Measurements from ENCODE around the gene SH3GL3.

DNA sequence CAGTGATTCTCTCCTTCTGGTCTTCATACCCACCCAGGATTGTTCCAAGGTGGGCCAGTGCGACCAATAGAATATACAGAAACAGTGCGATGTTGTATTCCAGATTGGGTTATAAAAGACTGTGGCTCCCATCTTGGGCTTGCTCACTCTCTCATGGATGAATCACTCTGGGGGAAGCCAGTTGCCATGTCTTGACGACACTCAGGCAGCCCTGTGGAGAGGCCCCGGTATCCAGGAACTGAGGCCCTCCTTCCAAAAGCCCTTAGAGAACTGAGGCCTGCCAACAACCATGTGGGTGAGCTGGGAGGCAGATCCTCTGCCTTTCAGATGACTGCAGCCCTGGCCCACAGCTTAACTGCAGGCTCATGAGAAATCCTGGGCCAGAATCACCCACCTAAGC, 57.2 kb downstream of the SH3GL3 start:
- TF ChIP-seq ZC3H10 (CRISPR knock-in tag; IDR thresholded peaks at IDR 0.05) = no peak
- no peak for TF ChIP-seq ESRRG (CRISPR knock-in tag; IDR thresholded peaks at IDR 0.05)
- no peak for TF ChIP-seq RARB (CRISPR knock-in tag; IDR thresholded peaks at IDR 0.05)
